GM21723 (cell line): ENCODE results near the gene PPFIA4.

ENCODE experiments used
- ATAC-seq: cut with Tn5 transposase; IDR thresholded peaks from one replicate; pipeline ENCODE4 v1.9.1; 2021; ENCODE audit warnings: mild to moderate bottlenecking, moderate library complexity; ENCODE audit not compliant: unreplicated experiment

The PPFIA4 gene

GRCh38 chr1:203039609-203040512 is 13.6 kb downstream of the PPFIA4 start:
- no peak for ATAC-seq

- no peak for ATAC-seq
Measured at GRCh38 chr1:203040513-203041275, 14.4 kb downstream of the PPFIA4 start.

- no peak for ATAC-seq
Measured at GRCh38 chr1:203041351-203041932, 15.2 kb downstream of the PPFIA4 start.

DNA sequence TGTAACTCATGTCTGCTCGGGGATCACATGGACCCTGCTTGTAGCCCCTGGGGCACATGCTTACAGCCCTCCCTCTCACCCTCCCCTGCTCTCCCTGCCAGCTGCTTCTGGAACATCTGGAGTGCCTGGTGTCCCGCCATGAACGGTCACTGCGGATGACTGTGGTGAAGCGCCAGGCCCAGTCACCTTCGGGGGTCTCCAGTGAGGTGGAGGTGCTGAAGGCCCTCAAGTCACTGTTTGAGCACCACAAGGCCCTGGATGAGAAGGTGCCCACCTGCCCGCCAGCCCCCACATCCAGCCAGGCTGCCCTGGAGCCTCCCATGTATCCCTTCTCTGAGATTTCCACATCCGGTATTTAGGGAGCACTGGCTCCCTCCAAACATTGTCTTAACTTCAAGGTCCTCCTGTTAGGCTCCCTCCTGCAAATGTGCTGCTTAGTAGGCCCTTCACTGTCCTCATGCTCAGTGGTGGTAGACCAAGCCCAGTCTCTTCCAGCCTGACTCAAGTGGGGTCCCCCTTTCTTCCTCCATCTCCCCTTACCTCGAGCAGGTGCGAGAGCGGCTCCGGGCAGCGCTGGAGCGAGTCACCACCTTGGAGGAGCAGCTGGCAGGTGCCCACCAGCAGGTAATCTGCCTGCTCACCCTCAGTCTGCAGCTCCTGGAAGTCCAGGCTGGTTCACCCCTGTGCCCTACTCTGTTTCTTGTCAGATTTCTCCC is 17.7 kb downstream of the PPFIA4 start:
- no peak for ATAC-seq

- ATAC-seq, result no peak
Measured at GRCh38 chr1:203044546-203045250, 18.4 kb downstream of the PPFIA4 start.

GRCh38 chr1:203045336-203045735 is 19.0 kb downstream of the PPFIA4 start:
- no peak for ATAC-seq

DNA sequence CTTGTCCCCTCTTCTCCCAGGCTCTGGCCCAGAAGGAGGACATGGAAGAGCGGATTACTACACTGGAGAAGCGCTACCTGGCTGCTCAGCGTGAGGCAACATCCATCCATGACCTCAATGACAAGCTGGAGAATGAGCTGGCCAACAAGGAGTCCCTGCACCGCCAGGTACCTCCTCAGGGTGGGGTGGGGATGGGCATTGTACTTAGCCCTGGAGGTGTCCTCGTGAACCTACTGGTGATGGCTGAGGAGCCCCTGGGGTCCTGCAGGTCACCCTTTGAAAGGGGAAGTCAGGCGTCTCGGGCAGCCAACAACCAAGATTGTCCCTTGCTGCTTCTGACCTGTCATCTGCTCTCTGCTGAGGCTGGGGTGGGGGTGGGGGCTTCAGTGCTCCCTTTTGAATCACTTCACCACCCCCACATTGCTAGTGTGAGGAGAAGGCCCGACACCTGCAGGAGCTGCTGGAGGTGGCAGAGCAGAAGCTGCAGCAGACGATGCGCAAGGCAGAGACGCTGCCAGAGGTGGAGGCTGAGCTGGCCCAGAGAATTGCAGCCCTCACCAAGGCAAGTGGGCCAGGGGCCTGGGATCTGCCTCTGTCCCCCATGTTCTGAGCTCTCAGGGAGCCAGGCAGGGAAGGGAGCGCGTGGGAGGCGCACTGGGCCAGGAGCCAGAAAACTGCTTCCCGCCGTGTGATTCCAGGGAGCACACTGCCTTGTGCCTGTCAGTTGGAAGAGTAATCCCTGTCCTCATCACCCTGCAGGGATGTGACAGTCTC is 19.7 kb downstream of the PPFIA4 start:
- no peak for ATAC-seq

DNA sequence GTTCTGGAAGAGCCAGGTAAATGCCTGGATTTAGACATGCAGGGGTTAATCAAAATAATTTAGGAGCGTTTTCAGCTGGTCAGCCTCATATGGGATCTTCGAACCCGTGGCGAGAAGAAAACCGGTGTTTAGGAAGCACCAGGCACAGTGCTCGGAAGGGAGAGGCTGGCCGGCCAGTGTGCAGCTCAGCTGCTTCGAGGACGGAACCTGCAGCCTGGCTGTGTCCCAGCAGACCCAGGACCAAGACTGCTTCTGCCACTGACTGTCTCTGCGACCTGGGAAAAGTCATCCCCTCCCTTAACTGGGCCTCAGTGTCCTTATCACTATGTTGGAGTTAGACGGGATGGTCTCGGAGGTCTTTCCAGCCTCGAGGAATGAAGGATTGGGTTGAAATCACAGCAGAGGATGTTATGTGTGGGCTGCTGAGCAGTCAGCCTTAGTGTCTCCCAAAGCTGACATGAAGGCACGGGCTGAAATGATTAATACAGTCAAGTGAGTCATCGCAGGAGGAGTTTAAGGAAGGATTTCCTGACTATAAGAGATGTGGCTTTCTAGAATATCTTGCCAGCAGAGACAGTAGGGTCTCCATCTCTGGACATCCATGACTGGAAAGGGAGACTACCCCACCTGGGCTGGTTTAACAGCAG is 20.8 kb downstream of the PPFIA4 start:
- no peak for ATAC-seq

DNA sequence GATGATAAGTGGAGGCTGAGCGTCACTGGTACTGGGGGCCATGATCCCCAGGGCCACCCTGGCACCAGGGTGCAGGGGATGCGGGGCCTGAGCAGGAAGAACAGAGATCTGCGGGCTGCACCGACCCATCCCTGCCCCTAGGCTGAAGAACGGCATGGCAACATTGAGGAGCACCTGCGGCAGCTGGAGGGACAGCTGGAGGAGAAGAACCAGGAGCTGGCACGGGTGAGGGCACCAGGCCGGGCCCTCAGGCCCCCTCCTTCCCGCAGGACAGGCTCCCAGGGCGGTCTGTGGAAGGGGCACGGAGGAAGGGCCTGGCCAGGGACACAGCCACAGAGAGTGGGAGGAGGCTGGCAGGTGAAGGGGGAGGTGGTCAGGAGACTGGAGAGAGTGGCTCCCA is 21.8 kb downstream of the PPFIA4 start:
- no peak for ATAC-seq

GRCh38 chr1:203048555-203049051 is 22.3 kb downstream of the PPFIA4 start:
- no peak for ATAC-seq

DNA sequence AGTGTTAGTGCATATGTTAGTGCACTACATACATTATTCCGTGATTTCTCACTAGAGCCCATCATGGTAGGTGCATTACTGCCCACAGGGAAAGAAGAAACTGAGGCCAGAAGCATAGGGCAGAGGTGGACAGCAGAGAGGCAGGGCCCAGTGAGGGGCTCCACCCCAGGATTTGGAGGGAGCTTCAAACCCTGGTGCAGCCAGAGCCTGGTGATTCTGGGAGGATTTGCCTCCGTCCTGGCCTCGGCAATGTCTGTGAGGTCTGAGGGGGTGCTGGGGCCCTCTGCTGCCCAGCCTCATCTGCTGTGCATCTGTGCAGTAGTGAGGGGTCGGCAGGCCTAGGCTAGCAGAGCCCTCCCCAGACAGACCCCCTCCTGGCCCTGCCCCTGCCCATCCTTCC is 22.8 kb downstream of the PPFIA4 start:
- ATAC-seq, result no peak

DNA sequence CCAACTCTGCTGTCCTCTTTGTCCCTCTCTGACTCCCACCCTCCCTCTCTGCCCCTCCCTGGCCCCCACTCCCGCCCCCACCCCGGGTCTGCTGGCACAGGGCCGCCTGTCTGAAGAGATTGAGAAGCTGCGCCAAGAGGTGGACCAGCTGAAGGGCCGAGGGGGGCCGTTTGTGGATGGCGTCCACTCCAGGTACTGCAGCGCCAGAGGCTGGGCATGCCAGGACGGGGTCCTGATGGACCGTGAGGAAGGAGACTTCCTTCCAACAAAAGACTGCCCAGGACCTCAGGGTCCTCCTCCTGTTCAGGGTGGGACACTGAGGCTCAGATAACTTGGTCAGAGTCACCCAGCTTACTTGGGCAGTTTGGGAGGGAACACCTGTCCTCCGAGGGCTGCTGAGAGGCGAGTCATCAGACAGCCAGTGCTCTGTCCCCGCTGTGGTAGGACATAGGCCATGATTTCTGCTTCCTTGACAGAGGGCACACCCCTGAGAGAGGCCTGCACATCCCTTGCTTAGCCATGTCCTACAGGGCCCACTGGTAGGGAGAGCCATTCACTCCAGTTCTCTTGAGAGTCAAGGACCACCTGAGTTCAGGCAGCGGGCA is 23.4 kb downstream of the PPFIA4 start:
- no peak for ATAC-seq

DNA sequence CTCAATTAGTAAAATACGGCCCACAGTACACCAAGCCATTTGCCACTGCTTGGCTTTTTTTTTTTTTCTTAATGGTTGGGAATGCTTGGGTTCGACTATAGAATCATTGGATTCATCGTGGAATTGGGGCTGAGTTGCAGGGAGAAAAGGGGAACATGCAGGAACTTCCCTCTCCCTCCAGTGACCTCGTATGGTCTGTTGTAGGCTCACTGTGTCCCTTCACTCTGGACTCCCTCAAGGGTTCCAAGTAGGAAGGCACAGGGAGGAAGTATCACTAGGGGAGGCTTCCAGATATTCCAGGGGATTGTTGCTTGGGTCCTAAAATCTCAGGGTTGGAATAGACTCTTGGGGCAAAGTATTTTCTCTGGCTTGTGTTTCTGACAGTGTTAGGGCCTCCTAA is 24.5 kb downstream of the PPFIA4 start:
- ATAC-seq, result no peak

DNA sequence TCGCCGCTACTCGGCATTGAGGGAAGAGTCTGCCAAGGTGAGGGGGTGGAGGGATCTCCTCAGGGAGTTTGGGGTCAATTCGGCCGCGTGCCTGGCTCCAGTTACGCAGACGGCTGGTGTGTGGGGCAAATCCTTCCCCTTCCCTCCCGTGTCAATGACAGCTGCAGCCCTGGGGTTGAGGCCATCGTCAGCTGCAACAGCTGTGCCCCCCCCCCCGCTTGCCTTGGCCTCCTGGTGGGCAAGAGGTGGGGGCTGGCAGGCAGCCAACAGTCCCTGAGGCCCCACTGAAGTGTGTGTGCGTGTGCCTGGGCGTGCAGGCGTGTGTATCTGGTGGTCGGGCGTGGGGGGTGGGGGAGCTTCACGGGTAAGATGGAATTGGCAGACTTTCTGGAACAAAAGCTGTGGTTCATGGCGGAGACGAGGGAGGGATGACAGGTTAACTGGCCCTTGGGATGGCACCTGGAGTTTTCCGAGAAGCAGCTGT is 25.6 kb downstream of the PPFIA4 start:
- no peak for ATAC-seq

- no peak for ATAC-seq
Measured at GRCh38 chr1:203052601-203053000, 26.3 kb downstream of the PPFIA4 start.

- ATAC-seq, result no peak
Measured at GRCh38 chr1:203054184-203054583, 27.9 kb downstream of the PPFIA4 start.

- no peak for ATAC-seq
Measured at GRCh38 chr1:203054642-203055041, 28.4 kb downstream of the PPFIA4 start.

DNA sequence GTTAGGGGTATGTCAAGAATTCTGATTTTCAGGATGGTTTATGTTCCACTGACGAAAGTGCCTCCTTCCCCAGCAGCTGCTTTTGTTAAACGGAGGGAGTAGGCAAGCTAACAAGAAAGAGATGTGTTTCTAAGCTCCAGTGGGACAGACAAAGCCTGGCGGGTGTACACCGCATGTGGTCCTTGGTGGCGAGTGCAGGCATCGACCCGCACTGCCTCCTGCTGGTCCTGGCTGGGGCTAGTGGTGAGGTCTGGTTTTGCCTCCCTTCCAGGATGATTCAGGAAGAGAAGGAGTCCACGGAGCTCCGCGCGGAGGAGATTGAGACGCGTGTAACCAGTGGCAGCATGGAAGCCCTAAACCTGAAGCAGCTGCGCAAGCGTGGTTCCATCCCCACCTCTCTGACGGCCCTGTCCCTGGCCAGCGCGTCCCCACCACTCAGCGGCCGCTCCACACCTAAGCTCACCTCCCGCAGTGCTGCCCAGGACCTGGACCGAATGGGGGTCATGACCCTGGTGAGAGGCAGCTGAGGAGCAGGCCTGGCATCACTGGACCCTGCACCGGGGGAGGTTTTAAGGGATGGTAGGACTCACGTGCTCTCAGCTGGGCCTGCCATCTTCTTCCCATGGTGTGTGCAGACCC is 29.0 kb downstream of the PPFIA4 start:
- ATAC-seq, result no peak
